ENCODE data around the gene ATF3.

DNA sequence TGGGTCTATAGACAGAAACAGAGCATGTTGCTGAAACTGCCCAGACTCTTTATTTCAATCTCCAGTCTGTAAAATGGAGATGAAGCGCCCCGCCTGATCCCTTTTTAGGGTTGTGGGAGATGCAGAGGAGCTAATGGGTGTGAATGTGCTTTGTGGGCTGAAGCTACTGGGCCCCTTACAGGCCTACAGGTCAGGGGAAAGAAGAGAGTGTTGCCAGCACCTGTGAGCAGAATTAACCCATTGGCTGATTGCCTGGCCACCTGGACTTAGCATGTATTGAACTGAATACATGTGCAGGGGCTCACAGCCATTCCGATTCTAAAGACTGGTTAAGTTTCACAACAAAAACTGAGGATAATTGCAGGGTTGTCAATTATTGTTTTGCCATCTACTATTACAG, 13.9 kb upstream of the ATF3 start:
- TF ChIP-seq ZNF565 (CRISPR knock-in tag; conservative IDR thresholded peaks at IDR 0.05; ENCODE audit: low read depth) (no peak), ZFP3 (CRISPR knock-in tag; IDR thresholded peaks at IDR 0.05) (no peak), GLIS3 (CRISPR knock-in tag; IDR thresholded peaks at IDR 0.05) (no peak), ZC3H10 (CRISPR knock-in tag; IDR thresholded peaks at IDR 0.05) (no peak), RARB (CRISPR knock-in tag; IDR thresholded peaks at IDR 0.05) (no peak), ESRRG (CRISPR knock-in tag; IDR thresholded peaks at IDR 0.05) (no peak), BACH2 (CRISPR knock-in tag; IDR thresholded peaks at IDR 0.05; ENCODE audit: borderline replicate concordance) (no peak), ZNF70 (CRISPR knock-in tag; IDR thresholded peaks at IDR 0.05) (no peak), ZNF8 (CRISPR knock-in tag; IDR thresholded peaks at IDR 0.05) (no peak), ARNTL (CRISPR knock-in tag; IDR thresholded peaks at IDR 0.05; ENCODE audit: borderline replicate concordance, low read depth) (no peak)
- TF ChIP-seq, protein P1, sequence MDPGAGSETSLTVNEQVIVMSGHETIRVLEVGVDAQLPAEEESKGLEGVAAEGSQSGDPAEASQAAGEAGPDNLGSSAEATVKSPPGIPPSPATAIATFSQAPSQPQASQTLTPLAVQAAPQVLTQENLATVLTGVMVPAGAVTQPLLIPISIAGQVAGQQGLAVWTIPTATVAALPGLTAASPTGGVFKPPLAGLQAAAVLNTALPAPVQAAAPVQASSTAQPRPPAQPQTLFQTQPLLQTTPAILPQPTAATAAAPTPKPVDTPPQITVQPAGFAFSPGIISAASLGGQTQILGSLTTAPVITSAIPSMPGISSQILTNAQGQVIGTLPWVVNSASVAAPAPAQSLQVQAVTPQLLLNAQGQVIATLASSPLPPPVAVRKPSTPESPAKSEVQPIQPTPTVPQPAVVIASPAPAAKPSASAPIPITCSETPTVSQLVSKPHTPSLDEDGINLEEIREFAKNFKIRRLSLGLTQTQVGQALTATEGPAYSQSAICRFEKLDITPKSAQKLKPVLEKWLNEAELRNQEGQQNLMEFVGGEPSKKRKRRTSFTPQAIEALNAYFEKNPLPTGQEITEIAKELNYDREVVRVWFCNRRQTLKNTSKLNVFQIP (CRISPR knock-in tag; IDR thresholded peaks at IDR 0.05; ENCODE audit: borderline replicate concordance, low read depth): no peak
- TF ChIP-seq, protein P2, sequence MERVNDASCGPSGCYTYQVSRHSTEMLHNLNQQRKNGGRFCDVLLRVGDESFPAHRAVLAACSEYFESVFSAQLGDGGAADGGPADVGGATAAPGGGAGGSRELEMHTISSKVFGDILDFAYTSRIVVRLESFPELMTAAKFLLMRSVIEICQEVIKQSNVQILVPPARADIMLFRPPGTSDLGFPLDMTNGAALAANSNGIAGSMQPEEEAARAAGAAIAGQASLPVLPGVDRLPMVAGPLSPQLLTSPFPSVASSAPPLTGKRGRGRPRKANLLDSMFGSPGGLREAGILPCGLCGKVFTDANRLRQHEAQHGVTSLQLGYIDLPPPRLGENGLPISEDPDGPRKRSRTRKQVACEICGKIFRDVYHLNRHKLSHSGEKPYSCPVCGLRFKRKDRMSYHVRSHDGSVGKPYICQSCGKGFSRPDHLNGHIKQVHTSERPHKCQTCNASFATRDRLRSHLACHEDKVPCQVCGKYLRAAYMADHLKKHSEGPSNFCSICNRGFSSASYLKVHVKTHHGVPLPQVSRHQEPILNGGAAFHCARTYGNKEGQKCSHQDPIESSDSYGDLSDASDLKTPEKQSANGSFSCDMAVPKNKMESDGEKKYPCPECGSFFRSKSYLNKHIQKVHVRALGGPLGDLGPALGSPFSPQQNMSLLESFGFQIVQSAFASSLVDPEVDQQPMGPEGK (CRISPR knock-in tag; IDR thresholded peaks at IDR 0.05; ENCODE audit: borderline replicate concordance): no peak
- TF ChIP-seq, protein P3, sequence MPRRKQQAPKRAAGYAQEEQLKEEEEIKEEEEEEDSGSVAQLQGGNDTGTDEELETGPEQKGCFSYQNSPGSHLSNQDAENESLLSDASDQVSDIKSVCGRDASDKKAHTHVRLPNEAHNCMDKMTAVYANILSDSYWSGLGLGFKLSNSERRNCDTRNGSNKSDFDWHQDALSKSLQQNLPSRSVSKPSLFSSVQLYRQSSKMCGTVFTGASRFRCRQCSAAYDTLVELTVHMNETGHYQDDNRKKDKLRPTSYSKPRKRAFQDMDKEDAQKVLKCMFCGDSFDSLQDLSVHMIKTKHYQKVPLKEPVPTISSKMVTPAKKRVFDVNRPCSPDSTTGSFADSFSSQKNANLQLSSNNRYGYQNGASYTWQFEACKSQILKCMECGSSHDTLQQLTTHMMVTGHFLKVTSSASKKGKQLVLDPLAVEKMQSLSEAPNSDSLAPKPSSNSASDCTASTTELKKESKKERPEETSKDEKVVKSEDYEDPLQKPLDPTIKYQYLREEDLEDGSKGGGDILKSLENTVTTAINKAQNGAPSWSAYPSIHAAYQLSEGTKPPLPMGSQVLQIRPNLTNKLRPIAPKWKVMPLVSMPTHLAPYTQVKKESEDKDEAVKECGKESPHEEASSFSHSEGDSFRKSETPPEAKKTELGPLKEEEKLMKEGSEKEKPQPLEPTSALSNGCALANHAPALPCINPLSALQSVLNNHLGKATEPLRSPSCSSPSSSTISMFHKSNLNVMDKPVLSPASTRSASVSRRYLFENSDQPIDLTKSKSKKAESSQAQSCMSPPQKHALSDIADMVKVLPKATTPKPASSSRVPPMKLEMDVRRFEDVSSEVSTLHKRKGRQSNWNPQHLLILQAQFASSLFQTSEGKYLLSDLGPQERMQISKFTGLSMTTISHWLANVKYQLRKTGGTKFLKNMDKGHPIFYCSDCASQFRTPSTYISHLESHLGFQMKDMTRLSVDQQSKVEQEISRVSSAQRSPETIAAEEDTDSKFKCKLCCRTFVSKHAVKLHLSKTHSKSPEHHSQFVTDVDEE (CRISPR knock-in tag; IDR thresholded peaks at IDR 0.05): no peak

All from SK-N-SH treated with all-trans-retinoic acid at 6 μM for 48 hours (cell line).